Stimulated activated naive B cell treated with anti-CD40 and anti-IgM and Interleukin-4, amounts not matched to agents 10 μg/mL and 1 μg/mL and 100 μg/mL, for 72 hours (primary cell): ENCODE results near the gene ZNF181.

ENCODE experiments used
- ATAC-seq, 2 donors: fragments of 150-1000 bp; cut with Tn5 transposase; replicated peaks; 2 replicates each; pipeline ENCODE4 v1.10.0; 2021; ENCODE audit warnings: moderate library complexity in 1 of 2
- DNase-seq: peaks from one replicate; pipeline ENCODE4 v3.0.0; 2021
- H3K27ac Mint-ChIP-seq: one replicate; pipeline ENCODE4 v1.8.0; 2022; ENCODE audit warnings: mild to moderate bottlenecking, mixed read lengths
- H3K27me3 Mint-ChIP-seq, 2 donors: one replicate each; pipeline ENCODE4 v1.8.0; 2022; ENCODE audit warnings: mixed read lengths in 2 of 2
- H3K36me3 Mint-ChIP-seq, 2 donors: one replicate each; pipeline ENCODE4 v1.8.0; 2022; ENCODE audit warnings: mixed read lengths in 2 of 2, mild to moderate bottlenecking in 1 of 2
- H3K4me1 Mint-ChIP-seq, 2 donors: one replicate each; pipeline ENCODE4 v1.8.0; 2022; ENCODE audit warnings: mixed read lengths in 2 of 2, mild to moderate bottlenecking in 1 of 2
- H3K4me3 Mint-ChIP-seq, 2 donors: one replicate each; pipeline ENCODE4 v1.8.0; 2022; ENCODE audit warnings: mild to moderate bottlenecking in 2 of 2, mixed read lengths in 2 of 2, moderate library complexity in 1 of 2
- H3K9me3 Mint-ChIP-seq, 2 donors: one replicate each; pipeline ENCODE4 v1.8.0; 2022; ENCODE audit warnings: mixed read lengths in 2 of 2, mild to moderate bottlenecking in 1 of 2

ZNF181 gene

DNA sequence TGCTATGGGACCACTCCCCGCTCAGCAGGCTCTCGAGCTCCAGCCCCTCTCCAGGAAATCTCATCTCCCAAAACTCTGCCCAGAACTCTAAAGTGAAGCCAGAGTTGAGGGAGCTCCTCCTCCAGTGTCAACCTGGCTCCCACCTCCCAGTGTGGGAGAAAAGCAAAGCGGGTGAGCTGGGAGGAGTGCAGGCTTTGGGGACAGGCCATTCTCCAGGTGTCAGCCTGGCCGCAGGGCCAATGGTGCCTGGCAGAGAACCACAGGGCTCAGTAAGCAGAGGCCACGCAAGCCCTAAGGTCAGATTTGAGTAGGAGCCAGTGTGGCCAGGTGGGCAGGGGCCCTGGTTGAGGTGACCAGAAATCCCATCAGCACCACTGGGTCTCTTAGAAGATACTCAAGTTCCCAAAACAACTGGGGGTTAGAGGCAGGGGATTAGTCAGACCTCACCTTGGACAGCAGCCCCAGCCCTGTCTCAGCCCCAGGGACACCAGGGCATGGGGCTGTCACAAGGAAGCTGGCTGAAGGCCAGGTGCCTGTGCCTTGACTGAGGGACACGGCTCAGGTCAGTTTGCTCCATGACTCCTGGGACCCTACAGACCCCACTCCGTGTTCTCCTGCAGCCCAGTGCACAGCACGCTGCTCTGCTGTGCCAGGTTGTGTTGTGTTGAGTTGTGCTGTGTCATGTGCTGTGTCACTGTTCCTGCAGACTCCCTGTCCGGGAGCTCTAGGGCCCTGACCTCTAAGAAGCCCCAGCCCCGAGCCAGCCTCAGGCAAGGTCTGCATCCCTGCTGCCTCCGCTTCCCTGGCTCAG is 2.8 kb upstream of the ZNF181 start:
- H3K36me3 Mint-ChIP-seq, result peaks cover 7 to 9% of the 10 kb centered on the region in 2 donors
- peaks cover 0 to 6% of the 10 kb centered on the region in 2 donors for H3K9me3 Mint-ChIP-seq
- H3K27ac Mint-ChIP-seq, result no peak overlapping the region
- peaks cover 12 to 22% of the 10 kb centered on the region in 2 donors for H3K4me1 Mint-ChIP-seq
- ATAC-seq (no peak), DNase-seq (no peak)
- peaks cover 29 to 31% of the 10 kb centered on the region in 2 donors for H3K27me3 Mint-ChIP-seq
- no peak overlapping the region for H3K4me3 Mint-ChIP-seq

DNA sequence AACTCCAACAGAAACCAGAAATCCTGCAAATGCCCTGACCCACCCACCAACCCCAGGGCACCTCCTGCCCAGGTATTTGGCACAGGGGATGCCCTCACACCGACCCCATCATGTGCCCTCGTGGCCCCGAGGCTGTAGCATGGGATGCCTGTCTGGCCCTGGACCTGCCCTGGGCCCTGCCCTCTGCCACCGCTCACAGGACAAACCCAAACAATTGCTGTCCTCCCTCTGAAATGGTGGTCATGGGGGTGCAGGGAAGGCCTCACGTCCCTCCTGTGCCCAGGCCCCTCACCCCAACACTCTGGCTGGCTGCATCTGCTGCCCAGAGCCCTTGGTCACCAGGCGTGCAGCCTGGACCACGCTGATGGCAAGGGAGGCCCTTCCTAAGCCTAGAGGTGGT is 2.1 kb upstream of the ZNF181 start:
- no peak for DNase-seq
- H3K27me3 Mint-ChIP-seq, result peaks cover 22 to 26% of the 10 kb centered on the region in 2 donors
- ATAC-seq, result no peak
- peaks cover 7 to 12% of the 10 kb centered on the region in 2 donors for H3K36me3 Mint-ChIP-seq
- peak overlapping the region; percentile 56 for H3K27ac Mint-ChIP-seq
- H3K9me3 Mint-ChIP-seq, result peaks cover 0 to 6% of the 10 kb centered on the region in 2 donors
- no peak overlapping the region for H3K4me3 Mint-ChIP-seq
- H3K4me1 Mint-ChIP-seq, result peaks cover 12 to 23% of the 10 kb centered on the region in 2 donors

DNA sequence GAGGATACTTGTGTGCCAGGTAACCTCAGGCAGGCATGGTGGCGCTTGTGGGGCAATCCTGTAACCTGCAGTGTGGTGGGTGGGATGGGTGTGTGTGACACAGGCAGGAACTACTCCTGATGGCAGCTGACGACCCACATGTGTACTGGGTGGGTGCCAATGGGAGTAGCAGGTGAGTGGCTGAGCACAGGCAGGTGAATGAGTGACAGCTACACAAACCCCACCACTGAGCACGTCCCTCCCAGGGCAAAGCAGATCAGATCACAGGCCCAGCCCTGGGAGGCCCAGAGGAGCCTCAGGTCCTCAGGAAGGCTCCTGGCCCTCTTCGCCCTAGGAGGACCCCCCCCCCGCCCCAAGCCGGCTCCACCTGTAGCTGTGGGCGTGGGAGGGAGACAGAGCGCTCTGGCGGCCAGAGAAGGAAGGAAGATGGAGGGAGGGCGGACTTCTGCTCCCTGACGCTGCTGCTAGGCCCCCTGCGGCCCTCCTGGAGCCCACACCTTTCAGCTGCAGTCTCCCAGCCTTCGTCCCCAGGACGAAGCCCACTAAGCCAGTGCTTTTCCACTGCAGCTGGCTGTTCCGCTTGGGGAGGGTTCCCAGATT is 1.3 kb upstream of the ZNF181 start:
- H3K4me3 Mint-ChIP-seq, result peak overlapping the region; percentile 77 to 91
- peak overlapping the region; percentile 65 for H3K27ac Mint-ChIP-seq
- peaks cover 0 to 6% of the 10 kb centered on the region in 2 donors for H3K9me3 Mint-ChIP-seq
- H3K4me1 Mint-ChIP-seq, result peaks cover 12 to 23% of the 10 kb centered on the region in 2 donors
- DNase-seq (no peak), ATAC-seq (no peak)
- H3K36me3 Mint-ChIP-seq, result peaks cover 7 to 12% of the 10 kb centered on the region in 2 donors
- peaks cover 14 to 20% of the 10 kb centered on the region in 2 donors for H3K27me3 Mint-ChIP-seq

DNA sequence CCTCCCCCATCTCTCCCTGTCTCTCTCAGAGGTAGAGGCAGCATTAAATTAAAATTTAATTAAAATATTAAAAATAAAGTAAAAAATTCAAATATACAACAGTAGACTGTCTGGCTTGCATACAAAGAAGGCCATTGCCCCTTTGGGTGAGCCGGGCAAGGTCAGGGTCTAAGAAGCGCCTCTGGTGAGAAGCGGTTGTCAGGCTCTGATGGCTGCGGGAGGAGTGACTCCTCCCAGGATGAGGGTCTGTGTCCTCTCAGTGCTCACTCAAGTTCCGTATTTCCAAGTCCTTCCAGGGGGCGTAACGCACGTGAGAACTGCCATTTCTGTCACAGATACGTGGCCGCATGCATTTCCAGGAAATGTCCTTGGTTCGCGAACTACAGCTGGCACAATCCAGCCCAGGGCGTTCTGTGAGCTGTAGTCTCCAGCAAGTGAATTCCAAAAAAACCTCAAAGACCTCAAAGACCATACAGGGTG is 737 bp upstream of the ZNF181 start:
- DNase-seq (no peak), ATAC-seq (peak; percentile 26 to 35)
- peaks cover 0 to 9% of the 10 kb centered on the region in 2 donors for H3K9me3 Mint-ChIP-seq
- H3K4me1 Mint-ChIP-seq, result peaks cover 12 to 23% of the 10 kb centered on the region in 2 donors
- H3K4me3 Mint-ChIP-seq, result peak overlapping the region; percentile 91 to 99
- H3K27ac Mint-ChIP-seq, result peak overlapping the region; percentile 99
- H3K27me3 Mint-ChIP-seq, result peaks cover 10 to 16% of the 10 kb centered on the region in 2 donors
- peaks cover 10 to 16% of the 10 kb centered on the region in 2 donors for H3K36me3 Mint-ChIP-seq

DNA sequence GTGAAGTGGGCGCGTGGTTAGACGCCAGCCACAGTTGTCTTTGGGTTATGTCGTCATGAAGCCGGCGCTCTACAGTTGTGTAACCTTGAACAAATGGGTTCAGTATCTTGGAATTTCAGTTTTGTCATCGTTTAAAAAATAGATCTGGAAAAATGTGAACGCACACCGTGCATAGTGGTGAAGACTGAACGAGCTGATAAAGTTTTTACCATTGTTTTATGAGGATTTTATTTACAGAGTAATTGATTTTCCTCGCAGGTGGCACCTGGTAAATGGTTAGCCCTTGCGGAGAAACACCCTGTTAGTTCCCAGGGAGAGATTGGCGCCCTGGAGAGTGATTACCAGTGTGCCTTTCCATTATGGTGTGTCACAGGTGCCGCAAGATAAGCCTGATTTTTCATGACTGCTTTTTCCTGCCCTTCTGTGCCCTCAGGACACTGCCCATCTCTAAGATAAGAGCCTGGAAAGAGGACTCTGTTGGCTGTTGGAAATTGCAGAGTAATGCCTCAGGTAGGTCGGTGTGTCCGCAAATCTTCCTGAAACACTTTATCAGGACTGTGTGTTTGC is 577 bp downstream of the ZNF181 start:
- peaks cover 16 to 27% of the 10 kb centered on the region in 2 donors for H3K36me3 Mint-ChIP-seq
- peaks cover 12 to 23% of the 10 kb centered on the region in 2 donors for H3K4me1 Mint-ChIP-seq
- peak overlapping the region; percentile 91 to 99 for H3K4me3 Mint-ChIP-seq
- H3K27ac Mint-ChIP-seq, result peak overlapping the region; percentile 99
- H3K9me3 Mint-ChIP-seq, result peaks cover 3 to 13% of the 10 kb centered on the region in 2 donors
- no peak for ATAC-seq
- H3K27me3 Mint-ChIP-seq, result peaks cover 3 to 10% of the 10 kb centered on the region in 2 donors
- DNase-seq, result no peak

DNA sequence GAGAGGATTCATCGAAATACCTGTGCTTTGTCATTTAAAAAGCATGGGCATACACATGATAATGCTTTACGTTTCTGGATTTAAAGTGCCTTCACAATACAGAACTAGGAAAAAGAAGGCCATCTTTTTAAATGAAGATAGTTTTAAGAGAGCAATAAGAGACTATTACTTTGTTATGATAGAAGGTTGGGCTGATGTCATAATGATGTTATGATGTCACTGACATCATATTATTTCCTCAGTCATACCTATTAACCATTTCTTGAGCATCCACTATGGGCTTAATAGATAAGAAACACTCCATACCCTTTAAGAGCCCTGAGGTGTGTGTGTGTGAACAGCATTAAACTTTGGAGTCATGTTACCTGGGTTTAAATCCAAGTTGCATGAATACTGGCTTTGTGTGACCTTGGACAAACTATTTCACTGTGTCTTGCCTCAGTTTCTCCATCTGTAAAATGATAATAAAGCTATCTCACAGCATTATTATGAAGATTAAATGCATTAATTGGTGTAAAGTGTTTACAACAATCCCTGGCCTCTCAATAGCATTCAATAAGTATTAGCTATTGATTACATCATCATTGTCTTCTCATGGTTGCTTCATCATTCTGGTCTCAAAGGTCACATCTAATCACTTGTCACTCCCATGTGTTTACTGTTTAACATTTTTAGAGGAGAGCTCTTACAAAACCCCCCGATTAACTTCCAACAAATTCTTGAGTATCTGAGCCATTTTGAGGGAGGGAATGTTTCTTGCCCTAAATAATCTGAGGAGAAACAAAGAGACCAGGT is 11.1 kb downstream of the ZNF181 start:
- ATAC-seq (no peak), DNase-seq (no peak)
- Mint-ChIP-seq H3K27ac (no peak overlapping the region), H3K9me3 (peaks cover 36 to 40% of the 10 kb centered on the region in 2 donors), H3K36me3 (peaks cover 40 to 67% of the 10 kb centered on the region in 2 donors), H3K4me1 (peaks cover 0 to 2% of the 10 kb centered on the region in 2 donors), H3K27me3 (no peaks in the 10 kb centered on the region), H3K4me3 (no peak overlapping the region)

DNA sequence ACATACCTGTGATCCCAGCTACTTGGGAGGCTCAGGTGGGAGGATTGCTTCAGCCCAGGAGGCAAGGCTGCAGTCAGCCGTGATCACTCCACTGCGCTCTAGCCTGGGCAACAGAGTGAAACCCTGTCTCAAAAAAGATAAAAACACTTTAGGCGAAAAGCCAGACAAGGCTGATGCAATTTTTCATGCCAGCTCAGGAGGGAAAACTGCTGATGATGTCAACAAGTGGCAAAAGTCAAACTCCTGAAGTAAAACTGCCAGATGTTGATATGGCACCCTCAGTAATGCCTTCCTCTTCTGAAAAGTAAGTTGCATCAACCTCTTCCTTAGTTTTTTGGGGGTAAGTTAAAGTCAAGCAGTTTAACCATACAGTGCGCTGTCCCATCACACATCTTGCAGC is 23.4 kb downstream of the ZNF181 start:
- Mint-ChIP-seq H3K27ac (no peak overlapping the region), H3K9me3 (peaks cover 33 to 35% of the 10 kb centered on the region in 2 donors), H3K4me1 (no peaks in the 10 kb centered on the region), H3K4me3 (no peak overlapping the region), H3K36me3 (peaks cover 31 to 55% of the 10 kb centered on the region in 2 donors), H3K27me3 (no peaks in the 10 kb centered on the region)
- ATAC-seq (no peak), DNase-seq (no peak)

DNA sequence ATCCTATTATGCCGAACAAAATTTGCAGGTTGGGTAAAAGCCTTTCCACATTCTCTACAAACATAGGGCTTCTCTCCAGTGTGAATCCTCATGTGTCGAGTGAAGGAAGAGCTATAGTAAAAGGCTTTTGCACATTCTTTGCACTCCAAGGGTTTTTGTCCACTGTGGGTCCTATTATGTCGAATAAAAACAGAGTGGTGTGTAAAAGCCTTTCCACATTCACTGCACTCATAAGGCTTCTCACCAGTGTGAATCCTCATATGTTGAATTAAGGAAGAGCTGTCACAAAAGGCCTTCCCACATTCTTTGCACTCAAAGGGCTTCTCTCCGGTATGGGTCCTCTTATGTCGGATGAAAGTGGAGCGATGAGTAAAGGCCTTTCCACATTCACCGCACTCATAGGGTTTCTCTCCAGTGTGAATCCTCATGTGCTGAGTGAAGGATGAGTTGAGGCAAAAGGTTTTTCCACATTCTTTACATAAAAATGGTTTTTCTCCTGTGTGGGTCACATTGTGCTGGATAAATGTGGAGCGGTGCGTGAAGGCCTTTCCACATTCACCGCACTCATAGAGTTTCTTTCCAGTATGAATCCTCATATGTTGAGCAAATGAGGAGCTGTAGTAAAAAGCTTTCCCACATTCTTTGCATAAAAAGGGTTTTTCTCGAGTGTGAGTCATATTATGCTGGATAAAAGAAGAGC is 25.3 kb downstream of the ZNF181 start:
- no peak for DNase-seq
- peaks cover 36 to 61% of the 10 kb centered on the region in 2 donors for H3K36me3 Mint-ChIP-seq
- H3K4me3 Mint-ChIP-seq, result no peak overlapping the region
- H3K27me3 Mint-ChIP-seq, result no peaks in the 10 kb centered on the region
- H3K9me3 Mint-ChIP-seq, result peaks cover 28 to 33% of the 10 kb centered on the region in 2 donors
- no peak for ATAC-seq
- H3K4me1 Mint-ChIP-seq, result no peaks in the 10 kb centered on the region
- no peak overlapping the region for H3K27ac Mint-ChIP-seq

DNA sequence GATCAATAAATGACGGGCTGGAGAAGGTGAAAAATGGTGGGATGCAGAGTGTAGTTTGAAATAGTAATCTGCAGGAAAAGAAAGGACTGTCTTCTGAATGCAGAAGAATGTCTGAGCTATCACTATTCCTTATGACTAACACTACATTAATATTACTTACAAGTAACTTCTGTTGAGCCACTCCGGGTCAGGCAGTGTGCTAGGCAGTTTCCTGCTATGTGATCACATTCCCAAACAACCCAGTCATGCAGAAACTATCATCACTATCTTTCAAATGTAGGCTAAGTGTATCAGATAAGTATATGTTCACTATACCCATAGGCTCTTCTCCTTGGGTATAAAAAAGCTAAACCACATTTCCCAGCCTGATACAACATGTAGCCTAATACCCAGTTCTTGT is 32.3 kb downstream of the ZNF181 start:
- Mint-ChIP-seq H3K27me3 (no peaks in the 10 kb centered on the region), H3K36me3 (peaks cover 56 to 87% of the 10 kb centered on the region in 2 donors), H3K9me3 (peaks cover 24 to 26% of the 10 kb centered on the region in 2 donors), H3K4me1 (peaks cover 1 to 2% of the 10 kb centered on the region in 2 donors), H3K4me3 (no peak overlapping the region), H3K27ac (no peak overlapping the region)
- ATAC-seq (no peak), DNase-seq (no peak)

DNA sequence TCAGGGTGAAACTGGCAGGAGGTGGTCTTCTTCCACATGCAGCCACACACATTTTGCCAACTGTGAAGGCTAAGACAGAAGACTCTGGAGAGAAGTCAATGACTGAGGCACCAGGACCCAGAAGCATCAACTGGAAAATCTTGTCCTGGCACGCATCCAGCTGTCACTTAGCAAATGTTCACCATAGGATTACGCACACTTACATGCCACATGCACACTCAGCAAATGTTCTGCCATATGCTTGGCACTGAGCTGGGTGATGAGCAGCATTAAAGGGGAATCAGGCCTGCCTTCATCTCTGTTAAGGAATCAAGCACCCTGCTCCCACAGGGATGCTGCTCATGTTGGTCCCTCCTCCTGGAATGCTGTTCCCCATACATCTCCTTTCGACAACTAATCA is 33.9 kb downstream of the ZNF181 start:
- H3K9me3 Mint-ChIP-seq, result peaks cover 17 to 18% of the 10 kb centered on the region in 2 donors
- no peak for DNase-seq
- peaks cover 47 to 76% of the 10 kb centered on the region in 2 donors for H3K36me3 Mint-ChIP-seq
- H3K27ac Mint-ChIP-seq, result no peak overlapping the region
- no peak for ATAC-seq
- peaks cover 11 to 14% of the 10 kb centered on the region in 2 donors for H3K4me1 Mint-ChIP-seq
- H3K4me3 Mint-ChIP-seq, result no peak overlapping the region
- no peaks in the 10 kb centered on the region for H3K27me3 Mint-ChIP-seq

DNA sequence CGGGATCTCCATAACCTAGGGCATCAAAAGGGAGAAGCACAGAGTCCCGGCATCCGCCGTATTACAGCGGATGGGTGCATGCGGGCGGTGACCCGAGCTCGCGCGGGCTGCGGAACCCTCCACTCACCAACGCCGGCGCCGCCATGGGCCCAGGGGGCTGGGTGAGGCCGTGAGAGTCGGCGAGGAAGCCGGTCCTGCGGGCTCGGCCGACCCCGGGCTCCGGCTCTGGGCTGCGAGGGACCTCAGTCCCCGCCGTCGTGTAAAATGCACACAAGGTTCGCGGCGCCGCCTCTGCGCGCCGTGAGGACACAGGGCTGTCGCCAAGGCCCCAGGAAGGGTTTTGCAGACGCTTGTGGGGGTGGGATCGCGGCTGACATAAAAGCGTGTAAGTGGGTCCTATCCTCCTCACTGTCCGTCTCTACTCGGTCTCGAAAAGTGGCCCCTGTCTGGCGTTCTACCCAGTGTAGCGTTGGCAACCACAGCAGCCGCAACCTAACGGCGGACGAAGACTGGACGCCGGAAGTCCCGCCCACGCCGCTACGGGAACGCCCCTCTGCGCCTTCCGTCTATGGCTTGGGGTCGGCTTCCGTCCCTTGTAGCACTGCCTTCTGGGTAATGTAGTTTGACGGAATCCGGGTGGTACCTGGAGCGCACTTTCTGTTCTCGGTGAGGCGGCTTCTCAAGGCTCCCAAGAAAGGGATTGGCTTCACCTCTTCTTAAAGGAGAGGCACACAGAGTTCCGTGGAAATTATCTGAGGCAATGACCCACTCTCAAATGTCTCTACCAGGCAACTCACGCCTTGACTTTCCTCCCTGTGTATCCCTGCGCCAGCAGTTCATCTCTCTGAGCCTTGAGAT is 38.9 kb downstream of the ZNF181 start, which contains the start of gene ZNF599:
ZNF599 (minus strand) TSS at position 519 of the 858 bp plus-strand sequence; CDS start at position 145, 374 bp downstream.
- peaks cover 20 to 26% of the 10 kb centered on the region in 2 donors for H3K27me3 Mint-ChIP-seq
- peak within 1 kb of the TSS; percentile 88 for H3K27ac Mint-ChIP-seq
- ATAC-seq, result peak; percentile 99
- H3K4me3 Mint-ChIP-seq, result peak within 1 kb of the TSS; percentile 89 to 91
- H3K4me1 Mint-ChIP-seq, result peaks cover 14% of the 10 kb centered on the region in 2 donors
- DNase-seq, result peak; percentile 85
- H3K9me3 Mint-ChIP-seq, result peaks cover 9 to 10% of the 10 kb centered on the region in 2 donors
- peaks cover 12 to 31% of the 10 kb centered on the region in 2 donors for H3K36me3 Mint-ChIP-seq

DNA sequence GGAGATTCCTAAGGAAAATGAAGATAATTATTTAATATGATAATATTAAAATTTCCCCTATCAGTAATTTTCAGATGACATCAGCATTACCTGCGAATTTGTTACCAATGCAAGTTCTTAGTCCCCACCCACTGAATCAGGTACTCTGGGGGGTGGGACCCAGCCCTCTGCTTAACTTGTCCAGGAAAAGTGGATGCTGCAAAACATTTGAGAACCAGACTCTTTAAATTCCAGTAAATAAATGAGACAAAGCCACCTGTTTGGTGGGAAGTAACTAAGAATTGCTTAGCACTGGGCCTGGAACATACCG is 39.5 kb downstream of the ZNF181 start:
- Mint-ChIP-seq H3K4me3 (peak overlapping the region; percentile 89 to 91), H3K27me3 (peaks cover 26% of the 10 kb centered on the region in 2 donors), H3K4me1 (peaks cover 14% of the 10 kb centered on the region in 2 donors), H3K36me3 (peaks cover 8 to 27% of the 10 kb centered on the region in 2 donors), H3K9me3 (peaks cover 9 to 10% of the 10 kb centered on the region in 2 donors), H3K27ac (no peak overlapping the region)
- ATAC-seq (no peak), DNase-seq (no peak)
